ENCODE results near the gene PSPH.

The PSPH gene

GRCh38 chr7:55996856-55997500 is 54.3 kb downstream of the PSPH start:
- no peak for DNase-seq

GRCh38 chr7:55992346-55992745 is 58.9 kb downstream of the PSPH start:
- no peak for DNase-seq

GRCh38 chr7:55983537-55983936 is 67.7 kb downstream of the PSPH start:
- no peak for DNase-seq

- no peak for DNase-seq
Measured at GRCh38 chr7:55980266-55980665, 71.0 kb downstream of the PSPH start.

- DNase-seq: peak; percentile 11
Measured at GRCh38 chr7:55977831-55978230, 73.4 kb downstream of the PSPH start.

GRCh38 chr7:55975988-55976633 is 75.1 kb downstream of the PSPH start:
- peak; percentile 45 for DNase-seq

- no peak for DNase-seq
Measured at GRCh38 chr7:55973747-55974250, 77.4 kb downstream of the PSPH start.

- DNase-seq: no peak
Measured at GRCh38 chr7:55970978-55971377, 80.3 kb downstream of the PSPH start.

- DNase-seq: no peak
Measured at GRCh38 chr7:55970561-55970960, 80.7 kb downstream of the PSPH start.

GRCh38 chr7:55969391-55969790 is 81.9 kb downstream of the PSPH start:
- DNase-seq: peak; percentile 69

GRCh38 chr7:55966851-55967250 is 84.4 kb downstream of the PSPH start:
- peak; percentile 12 for DNase-seq

GRCh38 chr7:55965805-55966421 is 85.3 kb downstream of the PSPH start:
- DNase-seq: peak; percentile 13

- no peak for DNase-seq
Measured at GRCh38 chr7:55965100-55965470, 86.2 kb downstream of the PSPH start.

- peak; percentile 89 for DNase-seq
Measured at GRCh38 chr7:55964261-55965099, 86.8 kb downstream of the PSPH start, which contains the start of gene NIPSNAP2. Gene NIPSNAP2, plus strand, starts transcription at chr7:55964585. Its CDS starts 25 bp downstream, at chr7:55964610.

GRCh38 chr7:55963584-55964168 is 87.6 kb downstream of the PSPH start:
- no peak for DNase-seq

GRCh38 chr7:55962014-55962413 is 89.2 kb downstream of the PSPH start:
- no peak for DNase-seq

Data from DMS53 (cell line).